GM12878 (cell line): ENCODE measurements around the gene RHEB. TPM values are rescaled to one million over a fixed set of nuclear protein-coding genes. Genes with fewer than 3 reads are reported as not detected.

Experiments
- ATAC-seq: fragments of 200-7000 bp; cut with Tn5 transposase; 3 replicates; pipeline ENCODE4 v1.9.1; 2020; ENCODE audit warnings: mild to moderate bottlenecking, moderate library complexity
- BruUV-seq: library from RNA; stranded (reverse); fragments of 400-500 nt; replicated peaks from 2 replicates; lab custom pipeline; 2021; lab: Mats Ljungman, UMichigan
- CTCF ChIA-PET: fragments of 300-600 bp; sonication (Branson Sonifier 250); formaldehyde crosslinking; extraction: SDS; loops from one replicate; lab custom pipeline; 2021; ENCODE audit warnings: inconsistent platforms; lab: Yijun Ruan, JAX
- POLR2A ChIA-PET: fragments of 350-600 bp; formaldehyde crosslinking; extraction: SDS; loops from one replicate; lab custom pipeline; 2021; ENCODE audit warnings: inconsistent platforms; lab: Charles Lee
- RAD21 ChIA-PET: fragments of 300-600 bp; sonication (Branson Sonifier 250); formaldehyde crosslinking; loops from one replicate; lab custom pipeline; 2023; ENCODE audit warnings: antibody characterized with exemption; ENCODE audit not compliant: unreplicated experiment; lab: Charles Lee
- SMC1A ChIA-PET: fragments of 300-600 bp; sonication (Branson Sonifier 250); formaldehyde crosslinking; loops from one replicate; lab custom pipeline; 2023; ENCODE audit not compliant: unreplicated experiment, uncharacterized antibody; lab: Charles Lee
- DNase-seq: peaks from one replicate; pipeline ENCODE4 v3.0.0-alpha.2; 2011; ENCODE audit warnings: low read depth, low spot score
- FAIRE-seq: peaks from 3 replicates; lab custom pipeline; 2011; peaks lifted over from hg19 to GRCh38; lab: Jason Lieb, UNC
- H2AFZ ChIP-seq: 2 replicates; pipeline ENCODE4 v1.6.0; 2011; ENCODE audit warnings: low read depth, low read length, control low read depth; ENCODE audit not compliant: control insufficient read depth
- H3K27ac ChIP-seq: 2 replicates; pipeline ENCODE4 v1.5.1; 2011; ENCODE audit warnings: control low read depth; ENCODE audit not compliant: control insufficient read depth, insufficient read depth
- H3K27me3 ChIP-seq, 2 experiments: replicated peaks in 1 of 2; 2 replicates each; pipeline versions ENCODE4 v1.6.0 to v1.6.1; 2011; ENCODE audit warnings: low read length in 1 of 2; ENCODE audit not compliant: control insufficient read depth in 2 of 2, insufficient read depth in 2 of 2
- H3K36me3 ChIP-seq, 2 experiments: 2 replicates each; pipeline ENCODE4 v1.5.1; 2011; ENCODE audit warnings: low read length in 1 of 2; ENCODE audit not compliant: control insufficient read depth in 2 of 2, insufficient read depth in 2 of 2
- H3K4me1 ChIP-seq: 2 replicates; pipeline ENCODE4 v1.6.1; 2011; ENCODE audit warnings: mild to moderate bottlenecking, low read length, moderate library complexity, mixed read lengths; ENCODE audit not compliant: control insufficient read depth, insufficient read depth
- H3K4me2 ChIP-seq: 2 replicates; pipeline ENCODE4 v1.6.0; 2011; ENCODE audit warnings: control low read depth; ENCODE audit not compliant: control insufficient read depth, insufficient read depth
- H3K4me3 ChIP-seq: fragments of 200-600 bp; sonication (generic); 2 replicates; pipeline ENCODE4 v1.5.1; 2016
- H3K79me2 ChIP-seq: 2 replicates; pipeline ENCODE4 v1.6.0; 2011; ENCODE audit warnings: low read length; ENCODE audit not compliant: control insufficient read depth, insufficient read depth
- H3K9ac ChIP-seq: 2 replicates; pipeline ENCODE4 v1.8.0; 2011; ENCODE audit warnings: low read length, control low read depth, mixed read lengths; ENCODE audit not compliant: control insufficient read depth, insufficient read depth
- H3K9me3 ChIP-seq: replicated peaks from 3 replicates; pipeline ENCODE4 v1.5.1; 2011; ENCODE audit warnings: mild to moderate bottlenecking, low read length; ENCODE audit not compliant: control insufficient read depth, insufficient read depth
- H4K20me1 ChIP-seq: 2 replicates; pipeline ENCODE4 v1.6.0; 2011; ENCODE audit not compliant: control insufficient read depth, insufficient read depth
- CEBPZ ChIP-seq: fragments of 150-350 bp; IDR thresholded peaks from 2 replicates; pipeline ENCODE4 v1.6.1; 2016; ENCODE audit warnings: low read depth, low read length
- E4F1 ChIP-seq: fragments of 450-650 bp; IDR thresholded peaks from 2 replicates; pipeline ENCODE4 v1.6.1; 2018; ENCODE audit warnings: borderline replicate concordance, mild to moderate bottlenecking; ENCODE audit not compliant: partially characterized antibody
- ZZZ3 ChIP-seq: IDR thresholded peaks from 2 replicates; pipeline ENCODE4 v1.6.1; 2011; ENCODE audit warnings: low read depth; ENCODE audit not compliant: control insufficient read depth, insufficient read length
- WGBS: methylation state at CpG from one replicate; pipeline ENCODE4 v1.1.6; 2016; ENCODE audit warnings: low lambda C conversion rate; ENCODE audit not compliant: insufficient replicate concordance, insufficient coverage; ENCODE audit errors: missing lambda C conversion rate; 5-methylcytosine and 5-hydroxymethylcytosine counted together
- in situ Hi-C: fragments of 300-500 bp; cut with MboI; formaldehyde crosslinking; loops from 9 replicates; pipeline ENCODE4 v1.14.3; 2018; ENCODE audit warnings: mixed read lengths
- intact Hi-C: fragments of 100-400 bp; cut with micrococcal nuclease; formaldehyde crosslinking; loops from one replicate; pipeline ENCODE4 v1.14.2; 2022; ENCODE audit not compliant: unreplicated experiment
- polyA plus RNA-seq, 11 experiments: library from polyadenylated mRNA; depleted of rRNA in 4 of 11; unstranded in 6 of 11; stranded (reverse) in 5 of 11; fragments of >200 nt; fragmentation: Nextera tagmentation in 4 of 11; fragmentation: Illumina TruSeq in 1 of 11; extraction: Ambion mirVana in 4 of 11; extraction: Trizol in 1 of 11; gene quantifications; 1 replicate in 1 of 11; 2 replicates in 10 of 11; pipeline versions ENCODE4 v1.2.1 to v1.2.3, GENCODE V29; 2011 to 2016; ENCODE audit warnings: inconsistent platforms in 2 of 11, missing spikeins in 2 of 11, low read depth in 1 of 11
- total RNA-seq, 4 experiments: library from RNA; depleted of rRNA in 3 of 4; stranded (reverse); fragments of >200 nt in 3 of 4; fragmentation: Illumina TruSeq in 1 of 4; extraction: Trizol in 1 of 4; gene quantifications; 2 replicates each; pipeline versions ENCODE4 v1.2.1 to v1.2.3, GENCODE V29; 2013 to 2021

Gene RHEB
- total and polyA plus RNA-seq, 10 of the 15 experiments (the other 5 are each of a cell fraction or from before 2014, with no cell fraction given), result 6.2 to 67.8 (median 38.0) TPM

- no peak for TF ChIP-seq E4F1
Measured at GRCh38 chr7:151518105-151518946, 1.4 kb downstream of the RHEB start (continued).

- Histone ChIP-seq H3K27ac (peak overlapping the region; percentile 91), H3K27me3 (no peaks in the 10 kb centered on the region), H3K4me3 (peak overlapping the region; percentile 98), H2AFZ (no peak overlapping the region), H3K9ac (peak overlapping the region; percentile 93), H3K79me2 (peaks cover 65% of the 10 kb centered on the region), H3K4me2 (peak overlapping the region; percentile 66), H3K4me1 (peaks cover 7% of the 10 kb centered on the region), H3K36me3 (no peaks in the 10 kb centered on the region), H3K9me3 (no peaks in the 10 kb centered on the region; the same call in 1 of the 3 replicates), H4K20me1 (peaks cover 8% of the 10 kb centered on the region)
- intact Hi-C loops (loop anchor here (1.0 to 5.0 kb wide), 2 partner anchors 45 to 175 kb away; partner anchors contain the start of gene NUB1), in situ Hi-C loops (no loop called here)
- RAD21 ChIA-PET, result interaction anchor here (0.8 to 3.9 kb wide), 9 partner anchors 8 to 149 kb away, joined by 3 to 38 read pairs (median 5); no protein-coding TSS in a partner anchor
- DNase-seq (no peak), FAIRE-seq (no peak), ATAC-seq (no peak)
- no TSS peak for BruUV-seq
- WGBS, result 81% methylated on average over 7 of the region's 7 CpGs
- SMC1A ChIA-PET, result interaction anchor here (0.8 to 4.0 kb wide), 6 partner anchors 9 to 116 kb away, joined by 3 to 27 read pairs (median 5); no protein-coding TSS in a partner anchor
- TF ChIP-seq CEBPZ (no peak), ZZZ3 (no peak)
- POLR2A ChIA-PET, result interaction anchor here (0.6 to 2.2 kb wide), 9 partner anchors 8 to 423 kb away, joined by 3 to 6 read pairs (median 4); no protein-coding TSS in a partner anchor
- CTCF ChIA-PET, result interaction anchor here (0.6 to 2.9 kb wide), 5 partner anchors 10 to 838 kb away, joined by 3 to 12 read pairs (median 3); no protein-coding TSS in a partner anchor
Measured at GRCh38 chr7:151517601-151518104, 2.0 kb downstream of the RHEB start.
